B cell (primary cell): ENCODE measurements around the gene ARID3C. TPM values are rescaled to one million over a fixed set of nuclear protein-coding genes. Genes with fewer than 3 reads are reported as not detected.

Source experiments
- ATAC-seq: fragments of 200-7000 bp; cut with Tn5 transposase; one replicate; pipeline ENCODE4 v1.10.0; 2021; ENCODE audit warnings: low read depth, mild to moderate bottlenecking, moderate number of reproducible peaks, moderate library complexity
- CTCF ChIA-PET: fragments of 350-600 bp; sonication (Branson Sonifier 250); formaldehyde crosslinking; loops from one replicate; lab custom pipeline; 2021; ENCODE audit warnings: antibody characterized with exemption, inconsistent platforms; lab: Charles Lee
- POLR2A ChIA-PET: fragments of 350-600 bp; sonication (Branson Sonifier 250); formaldehyde crosslinking; loops from one replicate; lab custom pipeline; 2021; ENCODE audit warnings: antibody characterized with exemption; lab: Charles Lee
- DNase-seq: peaks from one replicate; pipeline ENCODE4 v3.0.0; 2013
- H2AFZ ChIP-seq: 2 replicates; pipeline ENCODE4 v1.6.1; 2012; ENCODE audit warnings: mild to moderate bottlenecking, low read depth, low read length; ENCODE audit not compliant: insufficient read depth, poor library complexity, severe bottlenecking
- H3K27ac ChIP-seq, 2 donors: 1 replicate in 1 of 2; 2 replicates in 1 of 2; pipeline ENCODE4 v1.5.1; 2012 to 2013; ENCODE audit warnings: low read length in 2 of 2, mild to moderate bottlenecking in 2 of 2, moderate library complexity in 1 of 2
- H3K27me3 ChIP-seq, 4 experiments: fragments of 200-600 bp in 1 of 4; sonication (generic) in 1 of 4; replicated peaks in 1 of 4; 1 replicate in 2 of 4; 2 replicates in 2 of 4; pipeline versions ENCODE4 v1.6.1 to v1.7.0; 2013 to 2016; ENCODE audit warnings: low read length in 3 of 4, mild to moderate bottlenecking in 2 of 4, mixed read lengths in 1 of 4, moderate library complexity in 1 of 4; ENCODE audit not compliant: insufficient read depth in 4 of 4, control insufficient read depth in 3 of 4; ENCODE audit errors: control extremely low read depth in 1 of 4
- H3K36me3 ChIP-seq, 2 experiments: replicated peaks in 1 of 2; 1 replicate in 1 of 2; 2 replicates in 1 of 2; pipeline versions ENCODE4 v1.6.1 to v1.7.1; 2013; ENCODE audit warnings: low read length in 1 of 2; ENCODE audit not compliant: insufficient read depth in 2 of 2, control insufficient read depth in 1 of 2; ENCODE audit errors: control extremely low read depth in 1 of 2, extremely low read depth in 1 of 2
- H3K4me1 ChIP-seq, 2 donors: fragments of 200-600 bp in 1 of 2; sonication (generic) in 1 of 2; 1 replicate in 1 of 2; 2 replicates in 1 of 2; pipeline versions ENCODE4 v1.5.1 to v1.6.1; 2013 to 2017; ENCODE audit warnings: low read length in 2 of 2; ENCODE audit not compliant: control insufficient read depth in 2 of 2, insufficient read depth in 2 of 2
- H3K4me2 ChIP-seq: replicated peaks from 2 replicates; pipeline ENCODE3; 2012; ENCODE audit warnings: mild to moderate bottlenecking, low read depth, low read length; ENCODE audit not compliant: poor library complexity, severe bottlenecking
- H3K4me3 ChIP-seq, 5 experiments: fragments of 200-600 bp in 1 of 5; sonication (generic) in 1 of 5; 1 replicate in 3 of 5; 2 replicates in 2 of 5; pipeline versions ENCODE4 v1.5.1 to v1.7.0; 2011 to 2016; ENCODE audit warnings: low read length in 4 of 5, mild to moderate bottlenecking in 4 of 5, low read depth in 2 of 5, control low read depth in 1 of 5, moderate library complexity in 1 of 5; ENCODE audit not compliant: insufficient read depth in 1 of 5; ENCODE audit errors: control extremely low read depth in 1 of 5, extremely low read depth in 1 of 5
- H3K79me2 ChIP-seq: fragments of 200-600 bp; sonication (generic); one replicate; pipeline ENCODE4 v1.6.0; 2016; ENCODE audit warnings: low read length; ENCODE audit not compliant: control insufficient read depth, insufficient read depth
- H3K9ac ChIP-seq: fragments of 200-600 bp; sonication (generic); 2 replicates; pipeline ENCODE4 v1.6.1; 2017; ENCODE audit warnings: mild to moderate bottlenecking, low read length, moderate library complexity
- H3K9me3 ChIP-seq, 3 donors: one replicate each; pipeline versions ENCODE4 v1.6.1 to v1.7.1; 2013; ENCODE audit warnings: low read length in 2 of 3; ENCODE audit not compliant: control insufficient read depth in 2 of 3, insufficient read depth in 1 of 3; ENCODE audit errors: control extremely low read depth in 1 of 3
- H4K20me1 ChIP-seq: 2 replicates; pipeline ENCODE4 v1.6.0; 2012; ENCODE audit warnings: mild to moderate bottlenecking, low read length; ENCODE audit not compliant: insufficient read depth, control insufficient read depth, poor library complexity, severe bottlenecking
- H3K27ac Mint-ChIP-seq: one replicate; pipeline ENCODE4 v1.8.0; 2021; ENCODE audit warnings: mixed read lengths
- H3K27me3 Mint-ChIP-seq: one replicate; pipeline ENCODE4 v1.8.0; 2021; ENCODE audit warnings: mixed read lengths
- H3K4me1 Mint-ChIP-seq: one replicate; pipeline ENCODE4 v1.8.0; 2021; ENCODE audit warnings: mixed read lengths
- H3K4me3 Mint-ChIP-seq: one replicate; pipeline ENCODE4 v1.8.0; 2021; ENCODE audit warnings: mixed read lengths
- H3K9me3 Mint-ChIP-seq: one replicate; pipeline ENCODE4 v1.8.0; 2022; ENCODE audit warnings: mixed read lengths; ENCODE audit not compliant: insufficient read depth
- CTCF ChIP-seq: fragments of 200-600 bp; IDR thresholded peaks from one replicate; pipeline ENCODE4 v1.8.0; 2022; ENCODE audit warnings: antibody characterized with exemption, mild to moderate bottlenecking
- EZH2 ChIP-seq: IDR thresholded peaks from 2 replicates; pipeline ENCODE4 v1.6.1; 2012; ENCODE audit warnings: borderline replicate concordance, low read depth, mild to moderate bottlenecking, moderate library complexity, low read length; ENCODE audit not compliant: insufficient read depth, poor library complexity, severe bottlenecking
- WGBS: methylation state at CpG from one replicate; pipeline ENCODE4 v1.1.5; 2013; ENCODE audit warnings: missing lambda C conversion rate; ENCODE audit not compliant: insufficient coverage; 5-methylcytosine and 5-hydroxymethylcytosine counted together
- intact Hi-C: fragments of 100-400 bp; cut with micrococcal nuclease; formaldehyde crosslinking; loops from one replicate; pipeline ENCODE4 v1.10.0; 2022
- polyA plus RNA-seq: library from polyadenylated mRNA; depleted of rRNA; stranded (reverse); fragments of >200 nt; gene quantifications from 2 replicates; pipeline ENCODE4 v1.2.3, GENCODE V29; 2012
- total RNA-seq, 2 donors: library from RNA; stranded (reverse); fragments of 120-200 nt in 1 of 2; gene quantifications; 1 replicate in 1 of 2; 2 replicates in 1 of 2; pipeline versions ENCODE4 v1.2.3 to v1.2.4, GENCODE V29; 2013 to 2022

ARID3C gene
- total and polyA plus RNA-seq, 2 donors (not counting 1 experiment from before 2014, with no cell fraction given), result not detected

DNA sequence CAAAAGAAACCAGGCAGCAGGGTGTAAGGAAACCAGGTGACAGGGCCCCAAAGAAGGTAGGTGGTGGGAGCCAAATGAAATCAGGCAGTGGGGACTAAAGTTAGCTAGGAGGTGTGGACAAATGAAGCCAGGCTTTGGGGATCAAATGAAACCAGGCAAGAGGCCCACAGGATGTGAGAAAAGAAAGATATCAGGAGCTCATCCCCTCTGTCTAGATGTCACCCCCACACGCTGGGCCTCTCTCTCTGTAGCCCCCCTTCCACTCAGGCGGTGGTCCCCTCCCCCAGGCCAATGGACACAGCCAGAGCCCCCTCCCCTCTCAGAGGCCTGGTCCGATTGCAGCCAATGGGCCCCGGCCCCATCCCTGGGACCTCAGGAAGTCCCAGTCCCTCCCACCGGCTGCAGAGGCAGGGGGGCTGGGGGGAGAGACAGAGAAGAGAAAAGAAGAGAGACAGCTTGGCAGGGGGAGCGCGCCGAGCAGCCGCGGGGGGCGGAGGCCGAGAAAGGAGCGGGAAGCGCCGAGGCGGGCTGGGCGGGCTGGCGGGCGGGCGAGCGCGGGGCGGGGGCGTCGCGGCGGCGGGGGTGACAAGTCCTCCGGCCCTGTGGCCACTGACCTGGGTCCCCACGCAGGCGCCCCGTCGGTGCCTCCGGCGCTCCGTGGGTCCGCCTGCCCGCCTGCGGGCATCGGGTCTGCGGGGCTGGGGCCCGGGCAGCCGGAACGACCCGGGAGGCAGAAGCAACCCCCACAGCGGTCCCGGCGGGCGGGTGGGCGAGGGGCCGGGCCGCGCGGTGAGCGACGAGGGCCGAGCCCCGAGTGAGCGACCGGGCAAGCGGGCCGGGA lies 51.2 kb downstream of the ARID3C start:
- WGBS, result 4% methylated on average over 56 of the region's 62 CpGs
- intact Hi-C loops, result no loop called here

More for the DNA sequence above, 51.2 kb downstream of the ARID3C start:
- H4K20me1 ChIP-seq, result no peaks in the 10 kb centered on the region
- H3K4me2 ChIP-seq, result peak overlapping the region; percentile 63
- Mint-ChIP-seq H3K4me3 (peak overlapping the region; percentile 54), H3K27me3 (peaks cover 75% of the 10 kb centered on the region), H3K4me1 (peaks cover 12% of the 10 kb centered on the region), H3K9me3 (no peaks in the 10 kb centered on the region), H3K27ac (no peak overlapping the region)
- no peak overlapping the region for H3K27ac ChIP-seq
- no peak for TF ChIP-seq EZH2
- no peak for TF ChIP-seq CTCF
- H2AFZ ChIP-seq, result peak overlapping the region; percentile 5
- H3K9me3 ChIP-seq, result peaks cover 0 to 12% (median 0%) of the 10 kb centered on the region in 3 donors
- ATAC-seq (no peak), DNase-seq (no peak)
- H3K36me3 ChIP-seq, result no peaks in the 10 kb centered on the region
- peak overlapping the region in 1 of 5 experiments; percentile 7 for H3K4me3 ChIP-seq
- ChIA-PET CTCF (no interaction called here), POLR2A (no interaction called here)
- peaks cover 7 to 15% of the 10 kb centered on the region in 2 donors for H3K4me1 ChIP-seq
- no peak overlapping the region for H3K9ac ChIP-seq
- H3K79me2 ChIP-seq, result no peaks in the 10 kb centered on the region
- peaks cover 0 to 74% (median 28%) of the 10 kb centered on the region in 4 experiments for H3K27me3 ChIP-seq
